GM19455 (cell line): ENCODE data around the gene MALSU1.

Experiments
- ATAC-seq: cut with Tn5 transposase; IDR thresholded peaks from one replicate; pipeline ENCODE4 v1.9.1; 2021; ENCODE audit not compliant: unreplicated experiment

The MALSU1 gene

GRCh38 chr7:23334482-23335056 is 35.4 kb downstream of the MALSU1 start:
- ATAC-seq, result no peak

- no peak for ATAC-seq
Measured at GRCh38 chr7:23335136-23335535, 36.0 kb downstream of the MALSU1 start.

DNA sequence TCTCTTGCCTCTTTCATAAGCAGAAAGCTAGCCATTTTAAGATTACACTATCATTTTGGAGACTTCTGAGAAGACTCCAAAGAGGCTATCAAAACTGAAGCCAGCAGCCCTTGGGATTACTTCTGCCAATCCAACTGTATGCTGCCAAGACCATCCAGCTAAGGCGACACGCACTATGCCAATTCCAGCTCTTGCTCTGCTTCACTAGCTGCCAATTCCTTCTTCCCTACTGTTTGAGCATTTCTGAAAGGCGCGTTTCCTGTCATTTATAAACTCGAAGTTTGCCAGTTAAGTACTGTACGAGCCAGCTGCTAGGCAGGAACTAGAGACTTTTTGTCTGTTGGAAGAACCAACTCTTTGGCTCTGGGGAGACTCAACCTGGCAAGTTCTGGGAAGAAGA is 36.5 kb downstream of the MALSU1 start:
- no peak for ATAC-seq

- no peak for ATAC-seq
Measured at GRCh38 chr7:23336086-23336485, 36.9 kb downstream of the MALSU1 start.

DNA sequence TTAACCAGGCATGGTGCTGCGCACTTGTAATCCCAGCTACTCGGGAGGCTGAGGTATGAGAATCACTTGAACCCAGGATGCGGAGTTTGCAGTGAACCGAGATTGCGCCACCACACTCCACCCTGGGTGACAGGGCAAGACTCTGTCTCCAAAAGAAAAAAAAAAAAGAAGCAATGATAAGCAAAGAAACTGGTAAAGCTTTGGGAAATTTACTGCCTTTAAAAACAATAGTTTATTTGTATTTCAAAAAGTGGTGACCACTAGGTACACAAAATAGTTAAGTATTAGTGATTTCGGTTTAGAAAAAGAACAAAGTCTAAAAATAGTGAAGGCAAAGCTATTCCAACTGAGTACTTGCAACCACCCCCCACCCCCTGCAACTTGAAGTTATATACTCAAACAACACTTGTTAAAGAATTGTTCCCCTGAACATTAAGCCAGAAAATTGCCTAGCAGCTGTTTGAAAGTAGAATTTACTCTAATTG is 37.7 kb downstream of the MALSU1 start:
- ATAC-seq, result no peak

DNA sequence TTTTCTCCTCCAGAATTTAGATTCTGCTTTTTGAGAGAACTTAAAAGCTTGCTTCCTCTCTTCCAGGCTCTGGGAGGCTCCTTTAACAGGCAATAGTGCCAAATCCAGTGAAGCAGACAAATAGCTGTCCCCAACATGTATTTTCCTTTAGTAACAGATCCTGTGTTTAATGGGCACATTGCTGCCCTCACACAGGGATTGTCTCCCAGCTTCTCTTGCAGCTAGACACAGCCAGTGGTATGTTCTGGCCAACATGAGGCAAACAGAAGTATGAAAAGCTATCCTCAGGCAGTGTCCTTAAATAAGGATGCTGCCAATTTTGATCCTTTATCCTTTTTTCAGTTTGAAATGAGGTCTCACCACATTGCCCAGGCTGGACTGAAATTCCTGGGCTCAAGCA is 38.2 kb downstream of the MALSU1 start:
- no peak for ATAC-seq

DNA sequence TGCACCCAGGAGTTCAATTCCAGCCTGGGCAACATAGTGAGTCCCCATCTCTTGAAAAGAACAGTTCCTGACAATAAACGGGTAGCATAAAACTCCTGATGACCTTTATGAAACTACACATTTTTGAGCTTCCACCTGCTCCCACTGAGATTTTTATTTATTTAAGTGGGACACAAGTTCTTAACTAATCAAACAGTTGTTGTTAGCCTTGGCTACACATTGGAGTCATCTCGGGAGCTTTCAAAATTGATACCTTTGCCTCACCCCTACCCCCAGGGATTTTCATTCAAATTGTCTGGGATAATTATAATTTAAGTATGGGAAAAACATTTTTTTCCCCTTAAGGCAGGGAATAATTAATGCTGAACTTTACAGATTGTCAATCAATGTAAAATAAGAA is 39.3 kb downstream of the MALSU1 start:
- no peak for ATAC-seq

GRCh38 chr7:23338863-23339262 is 39.7 kb downstream of the MALSU1 start:
- ATAC-seq, result no peak

- ATAC-seq, result no peak
Measured at GRCh38 chr7:23341846-23342598, 42.9 kb downstream of the MALSU1 start.

DNA sequence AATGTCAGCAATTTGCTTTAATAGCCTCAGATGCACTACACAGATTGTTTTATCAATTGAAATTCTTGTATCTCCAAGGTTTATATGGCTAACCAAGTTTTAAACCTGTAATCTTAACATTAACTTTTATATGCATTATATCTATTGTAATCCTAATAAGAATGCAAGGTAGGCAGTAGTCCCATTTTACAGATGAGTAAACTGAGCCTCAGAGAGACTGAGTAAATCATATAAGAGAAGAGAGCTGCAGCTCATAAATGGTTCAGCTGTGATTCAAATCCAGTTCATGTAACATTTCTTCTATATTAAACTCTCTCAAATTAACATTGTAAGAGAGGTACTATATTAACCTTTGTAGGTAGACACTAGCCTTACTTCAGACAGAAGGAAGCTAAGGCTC is 44.0 kb downstream of the MALSU1 start:
- ATAC-seq, result no peak

GRCh38 chr7:23343806-23344475 is 44.8 kb downstream of the MALSU1 start:
- ATAC-seq, result no peak

- no peak for ATAC-seq
Measured at GRCh38 chr7:23345601-23346000, 46.5 kb downstream of the MALSU1 start.

- ATAC-seq, result no peak
Measured at GRCh38 chr7:23346316-23346715, 47.2 kb downstream of the MALSU1 start.

GRCh38 chr7:23347033-23347681 is 48.0 kb downstream of the MALSU1 start:
- ATAC-seq, result no peak

- no peak for ATAC-seq
Measured at GRCh38 chr7:23347682-23348180, 48.6 kb downstream of the MALSU1 start.

- no peak for ATAC-seq
Measured at GRCh38 chr7:23349484-23350157, 50.5 kb downstream of the MALSU1 start.

DNA sequence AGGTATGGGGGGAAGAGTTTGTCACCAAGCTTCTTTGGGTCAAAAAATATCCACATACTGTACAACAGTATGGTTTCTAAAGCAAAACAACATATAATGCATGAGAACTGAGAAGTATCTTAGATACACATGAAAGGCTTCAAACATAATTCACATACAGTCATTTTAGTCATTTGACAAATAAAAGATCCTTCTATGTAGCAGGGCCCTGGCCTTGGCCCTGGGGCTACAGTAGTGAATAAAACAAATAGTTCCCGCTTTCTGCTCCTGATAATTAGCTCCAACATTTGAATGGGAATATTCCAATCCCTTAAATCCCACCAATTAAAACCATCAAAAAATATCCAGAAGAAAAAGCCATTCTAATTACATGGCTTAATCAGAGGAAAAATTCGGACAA is 51.3 kb downstream of the MALSU1 start:
- ATAC-seq, result no peak

GRCh38 chr7:23353172-23353571 is 54.0 kb downstream of the MALSU1 start:
- no peak for ATAC-seq

DNA sequence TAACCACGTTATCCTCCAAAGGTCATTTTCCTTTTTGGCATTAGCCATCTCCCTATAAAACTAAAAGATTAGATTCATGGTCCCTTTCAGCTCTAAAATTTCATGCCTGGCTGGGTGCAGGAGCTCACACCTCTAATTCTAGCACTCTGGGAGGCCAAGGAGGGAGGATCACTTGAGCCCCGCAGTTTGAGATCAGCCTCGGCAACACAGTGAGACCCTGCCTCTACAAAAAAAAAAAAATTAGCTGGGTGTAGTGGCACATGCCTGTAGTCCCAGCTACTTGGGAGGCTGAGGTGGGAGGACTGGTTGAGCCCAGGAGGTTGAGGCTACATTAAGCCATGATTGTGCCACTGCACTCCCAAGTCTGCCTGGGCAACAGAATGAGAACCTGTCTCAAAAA is 57.0 kb downstream of the MALSU1 start:
- no peak for ATAC-seq

- ATAC-seq, result no peak
Measured at GRCh38 chr7:23356726-23357125, 57.6 kb downstream of the MALSU1 start.
